HepG2 (cell line): ENCODE results near the gene RPRD1A. TPM values are rescaled to one million over a fixed set of nuclear protein-coding genes. Genes with fewer than 3 reads are reported as not detected.

Source experiments
- ATF3 ChIP-seq: sonication (generic); formaldehyde crosslinking; IDR thresholded peaks from 2 replicates; pipeline ENCODE4 v1.4.0; 2020; ENCODE audit warnings: missing genetic modification reagents
- ELF3 ChIP-seq: IDR thresholded peaks from 2 replicates; pipeline ENCODE4 v1.6.1; 2016; ENCODE audit warnings: missing genetic modification reagents, missing compliant biosample characterization
- FLYWCH1 ChIP-seq: sonication (generic); formaldehyde crosslinking; IDR thresholded peaks from 2 replicates; pipeline ENCODE4 v1.8.1; 2023; ENCODE audit warnings: mild to moderate bottlenecking, missing genetic modification reagents
- FOXC1 ChIP-seq: sonication (generic); formaldehyde crosslinking; IDR thresholded peaks from 2 replicates; pipeline ENCODE4 v1.8.0; 2022; ENCODE audit warnings: mild to moderate bottlenecking, missing genetic modification reagents, borderline replicate concordance
- GATA4 ChIP-seq: sonication (generic); IDR thresholded peaks from 2 replicates; pipeline ENCODE4 v1.6.1; 2016; ENCODE audit warnings: antibody characterized with exemption, low read depth, borderline replicate concordance
- HDAC1 ChIP-seq: sonication (generic); formaldehyde crosslinking; IDR thresholded peaks from 2 replicates; pipeline ENCODE4 v1.5.1; 2020; ENCODE audit warnings: mild to moderate bottlenecking, missing genetic modification reagents
- NR3C1 ChIP-seq: sonication (generic); formaldehyde crosslinking; IDR thresholded peaks from 2 replicates; pipeline ENCODE4 v1.4.0; 2020; ENCODE audit warnings: missing genetic modification reagents
- PCBP2 ChIP-seq: fragments of 200-400 bp; formaldehyde crosslinking; optimal IDR thresholded peaks from 2 replicates; pipeline ENCODE3; 2018; ENCODE audit warnings: low read length, low read depth; ENCODE audit not compliant: poor library complexity, severe bottlenecking
- STAT6 ChIP-seq: sonication (generic); formaldehyde crosslinking; IDR thresholded peaks from 2 replicates; pipeline ENCODE4 v1.4.0; 2020; ENCODE audit warnings: missing genetic modification reagents, mild to moderate bottlenecking, borderline replicate concordance
- TCF12 ChIP-seq, 2 experiments: fragments of 450-650 bp in 1 of 2; sonication (generic) in 1 of 2; formaldehyde crosslinking in 1 of 2; IDR thresholded peaks; 2 replicates each; pipeline versions ENCODE4 v1.6.1 to v1.8.0; 2017 to 2022; ENCODE audit warnings: antibody characterized with exemption in 1 of 2, mild to moderate bottlenecking in 1 of 2, missing genetic modification reagents in 1 of 2, moderate library complexity in 1 of 2
- THAP11 ChIP-seq: IDR thresholded peaks from 2 replicates; pipeline ENCODE4 v1.6.1; 2016; ENCODE audit warnings: missing biosample characterization, missing genetic modification reagents
- YEATS2 ChIP-seq: sonication (generic); formaldehyde crosslinking; IDR thresholded peaks from 2 replicates; pipeline ENCODE4 v1.4.0; 2020; ENCODE audit warnings: missing genetic modification reagents, borderline replicate concordance
- ZBTB37 ChIP-seq: sonication (generic); formaldehyde crosslinking; IDR thresholded peaks from 2 replicates; pipeline ENCODE4 v1.4.0; 2020; ENCODE audit warnings: mild to moderate bottlenecking, missing genetic modification reagents
- ZMYM3 ChIP-seq: sonication (generic); formaldehyde crosslinking; IDR thresholded peaks from 2 replicates; pipeline ENCODE4 v1.5.1; 2020; ENCODE audit warnings: mild to moderate bottlenecking, missing genetic modification reagents
- ZNF468 ChIP-seq: sonication (generic); formaldehyde crosslinking; IDR thresholded peaks from 2 replicates; pipeline ENCODE4 v1.8.0; 2022; ENCODE audit warnings: mild to moderate bottlenecking, moderate library complexity, missing genetic modification reagents
- ZNF672 ChIP-seq: sonication (generic); formaldehyde crosslinking; IDR thresholded peaks from 2 replicates; pipeline ENCODE4 v1.8.1; 2022; ENCODE audit warnings: missing genetic modification reagents
- ZNF790 ChIP-seq: sonication (generic); formaldehyde crosslinking; IDR thresholded peaks from 2 replicates; pipeline ENCODE4 v1.8.0; 2022; ENCODE audit warnings: missing genetic modification reagents, mild to moderate bottlenecking, borderline replicate concordance
- ZNF792 ChIP-seq: IDR thresholded peaks from 2 replicates; pipeline ENCODE4 v1.6.1; 2016
- polyA plus RNA-seq, 8 experiments: library from polyadenylated mRNA; depleted of rRNA in 3 of 8; stranded (reverse) in 7 of 8; unstranded in 1 of 8; fragments of >200 nt; fragmentation: Illumina TruSeq in 4 of 8; extraction: Trizol in 4 of 8; gene quantifications; 2 replicates each; pipeline versions ENCODE4 v1.2.1 to v1.2.3, GENCODE V29; 2011 to 2016; ENCODE audit warnings: low read depth in 4 of 8, missing spikeins in 1 of 8, mixed read lengths in 1 of 8; ENCODE audit not compliant: insufficient read depth in 1 of 8
- total RNA-seq, 5 experiments: library from RNA; depleted of rRNA; stranded (reverse); fragments of >200 nt; fragmentation: Illumina TruSeq; extraction: Trizol; gene quantifications; 2 replicates each; pipeline ENCODE4 v1.2.3, GENCODE V29; 2016; ENCODE audit warnings: low read depth in 1 of 5
- TF ChIP-seq, protein P1 (sequence below): sonication (generic); formaldehyde crosslinking; IDR thresholded peaks from 2 replicates; pipeline ENCODE4 v1.9.0; 2022; ENCODE audit warnings: low read depth, missing genetic modification reagents
- TF ChIP-seq, protein P2 (sequence below): sonication (generic); formaldehyde crosslinking; IDR thresholded peaks from 2 replicates; pipeline ENCODE4 v1.4.0; 2020; ENCODE audit warnings: missing genetic modification reagents

The RPRD1A gene
- total and polyA plus RNA-seq, 2 of the 13 experiments (the other 11 are each of a cell fraction or from before 2014, with no cell fraction given), result 42.5 to 78.2 TPM

GRCh38 chr18:35972197-35973000 is 95.0 kb downstream of the RPRD1A start, which contains the start of gene RMP24 (continued):
- TF ChIP-seq ZBTB37 (CRISPR knock-in tag) (no peak), ELF3 (peak; percentile 63), THAP11 (CRISPR knock-in tag) (peak; percentile 96), FOXC1 (CRISPR knock-in tag) (no peak; the same call in 1 of the 2 replicates), PCBP2 (no peak), NR3C1 (no peak), TCF12 (IDR thresholded peaks at IDR 0.05) (no peak), TCF12 (CRISPR knock-in tag; IDR thresholded peaks at IDR 0.05) (no peak), STAT6 (CRISPR knock-in tag) (no peak), ZNF792 (CRISPR knock-in tag) (peak; percentile 89), ZNF672 (CRISPR knock-in tag) (peak; percentile 75; the same call in 1 of the 2 replicates), ZNF468 (no peak), GATA4 (peak; percentile 67; the same call in 1 of the 2 replicates), ZNF790 (CRISPR knock-in tag) (peak; percentile 69; the same call in 1 of the 2 replicates), ATF3 (CRISPR knock-in tag) (peak; percentile 42; the same call in 1 of the 2 replicates), ZMYM3 (0 out of 2 replicates have a peak, but pooled peaks have one; percentile 52), YEATS2 (CRISPR knock-in tag) (peak; percentile 92; the same call in 1 of the 2 replicates), HDAC1 (peak; percentile 94), FLYWCH1 (peak; percentile 81; the same call in 1 of the 2 replicates)
- TF ChIP-seq, protein P1, sequence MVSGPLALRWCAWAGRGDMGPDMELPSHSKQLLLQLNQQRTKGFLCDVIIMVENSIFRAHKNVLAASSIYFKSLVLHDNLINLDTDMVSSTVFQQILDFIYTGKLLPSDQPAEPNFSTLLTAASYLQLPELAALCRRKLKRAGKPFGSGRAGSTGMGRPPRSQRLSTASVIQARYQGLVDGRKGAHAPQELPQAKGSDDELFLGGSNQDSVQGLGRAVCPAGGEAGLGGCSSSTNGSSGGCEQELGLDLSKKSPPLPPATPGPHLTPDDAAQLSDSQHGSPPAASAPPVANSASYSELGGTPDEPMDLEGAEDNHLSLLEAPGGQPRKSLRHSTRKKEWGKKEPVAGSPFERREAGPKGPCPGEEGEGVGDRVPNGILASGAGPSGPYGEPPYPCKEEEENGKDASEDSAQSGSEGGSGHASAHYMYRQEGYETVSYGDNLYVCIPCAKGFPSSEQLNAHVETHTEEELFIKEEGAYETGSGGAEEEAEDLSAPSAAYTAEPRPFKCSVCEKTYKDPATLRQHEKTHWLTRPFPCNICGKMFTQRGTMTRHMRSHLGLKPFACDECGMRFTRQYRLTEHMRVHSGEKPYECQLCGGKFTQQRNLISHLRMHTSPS (CRISPR knock-in tag), result peak; percentile 19; the same call in 1 of the 2 replicates
- TF ChIP-seq, protein P2, sequence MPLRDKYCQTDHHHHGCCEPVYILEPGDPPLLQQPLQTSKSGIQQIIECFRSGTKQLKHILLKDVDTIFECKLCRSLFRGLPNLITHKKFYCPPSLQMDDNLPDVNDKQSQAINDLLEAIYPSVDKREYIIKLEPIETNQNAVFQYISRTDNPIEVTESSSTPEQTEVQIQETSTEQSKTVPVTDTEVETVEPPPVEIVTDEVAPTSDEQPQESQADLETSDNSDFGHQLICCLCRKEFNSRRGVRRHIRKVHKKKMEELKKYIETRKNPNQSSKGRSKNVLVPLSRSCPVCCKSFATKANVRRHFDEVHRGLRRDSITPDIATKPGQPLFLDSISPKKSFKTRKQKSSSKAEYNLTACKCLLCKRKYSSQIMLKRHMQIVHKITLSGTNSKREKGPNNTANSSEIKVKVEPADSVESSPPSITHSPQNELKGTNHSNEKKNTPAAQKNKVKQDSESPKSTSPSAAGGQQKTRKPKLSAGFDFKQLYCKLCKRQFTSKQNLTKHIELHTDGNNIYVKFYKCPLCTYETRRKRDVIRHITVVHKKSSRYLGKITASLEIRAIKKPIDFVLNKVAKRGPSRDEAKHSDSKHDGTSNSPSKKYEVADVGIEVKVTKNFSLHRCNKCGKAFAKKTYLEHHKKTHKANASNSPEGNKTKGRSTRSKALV (CRISPR knock-in tag), result peak; percentile 54
